Upper lobe of right lung (tissue), 1 donor: ENCODE measurements around the gene RANBP1. TPM values are rescaled to one million over a fixed set of nuclear protein-coding genes. Genes with fewer than 3 reads are reported as not detected.
A peak's percentile ranks its signal among the peaks of the same experiment; 100 is the strongest.

Experiments used
- ATAC-seq: fragments of 200-7000 bp; cut with Tn5 transposase; one replicate; pipeline ENCODE4 v1.9.1; 2020; ENCODE audit warnings: mild to moderate bottlenecking, moderate library complexity
- DNase-seq: peaks from one replicate; pipeline ENCODE4 v3.0.0-alpha.2; 2020
- H3K27ac ChIP-seq: fragments of 200-600 bp; one replicate; pipeline ENCODE4 v1.8.0; 2022
- H3K27me3 ChIP-seq: fragments of 200-600 bp; one replicate; pipeline ENCODE4 v1.8.0; 2022; ENCODE audit warnings: mild to moderate bottlenecking
- H3K36me3 ChIP-seq: fragments of 200-600 bp; one replicate; pipeline ENCODE4 v1.8.0; 2022
- H3K4me1 ChIP-seq: fragments of 200-600 bp; one replicate; pipeline ENCODE4 v1.8.0; 2022
- H3K4me3 ChIP-seq: fragments of 200-600 bp; one replicate; pipeline ENCODE4 v1.8.0; 2022; ENCODE audit warnings: mild to moderate bottlenecking
- H3K9me3 ChIP-seq: fragments of 200-600 bp; one replicate; pipeline ENCODE4 v1.8.0; 2022
- intact Hi-C: fragments of 100-400 bp; cut with DNase I; formaldehyde crosslinking; loops from one replicate; pipeline ENCODE4 v1.11.0; 2022
- total RNA-seq: library from RNA; stranded (reverse); fragmentation: NEBNext Ultra II Directional; extraction: Animal tissue kit (Norgen Biotek cat#: 25700); gene quantifications from one replicate; pipeline ENCODE4 v1.2.1, GENCODE V29; 2021
- TF ChIP-seq, protein P1 (sequence below): fragments of 200-600 bp; IDR thresholded peaks from one replicate; pipeline ENCODE4 v1.8.0; 2022; ENCODE audit warnings: antibody characterized with exemption
- donor health status: DM: no; HTN: yes; CAD: no; lungs with severe emphysema.

The RANBP1 gene
- total RNA-seq, 1 donor from 2014 or later = 53.0 TPM

DNA sequence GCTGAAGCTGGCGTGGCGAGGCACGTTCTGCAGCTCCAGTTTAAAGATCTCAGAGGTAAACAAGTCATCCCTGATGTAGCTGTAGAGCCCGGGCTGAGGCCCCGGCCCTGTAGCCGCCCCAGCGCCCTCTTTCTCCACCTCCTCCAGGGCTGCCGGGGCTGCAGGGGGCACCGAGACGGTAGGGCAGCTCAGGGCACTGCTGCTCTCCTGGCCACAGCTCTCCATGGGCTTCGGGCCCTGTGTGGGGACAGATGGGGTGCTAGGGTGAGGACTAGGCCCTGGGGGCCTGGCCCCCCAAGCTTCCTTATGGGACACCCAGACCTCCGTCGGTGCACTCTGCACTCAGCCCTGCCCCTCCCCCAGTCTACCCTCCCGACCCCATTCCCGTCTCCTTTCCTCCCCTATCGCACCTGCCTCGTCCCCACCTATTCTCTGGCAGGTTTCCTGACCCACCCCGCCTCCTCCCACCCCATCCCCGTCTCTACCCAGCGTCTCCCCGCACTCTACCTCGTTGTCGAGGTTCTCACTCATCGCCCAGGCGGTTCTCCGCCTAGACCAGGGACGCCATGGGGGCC, 559 bp downstream of the RANBP1 start:
- TF ChIP-seq, protein P1, sequence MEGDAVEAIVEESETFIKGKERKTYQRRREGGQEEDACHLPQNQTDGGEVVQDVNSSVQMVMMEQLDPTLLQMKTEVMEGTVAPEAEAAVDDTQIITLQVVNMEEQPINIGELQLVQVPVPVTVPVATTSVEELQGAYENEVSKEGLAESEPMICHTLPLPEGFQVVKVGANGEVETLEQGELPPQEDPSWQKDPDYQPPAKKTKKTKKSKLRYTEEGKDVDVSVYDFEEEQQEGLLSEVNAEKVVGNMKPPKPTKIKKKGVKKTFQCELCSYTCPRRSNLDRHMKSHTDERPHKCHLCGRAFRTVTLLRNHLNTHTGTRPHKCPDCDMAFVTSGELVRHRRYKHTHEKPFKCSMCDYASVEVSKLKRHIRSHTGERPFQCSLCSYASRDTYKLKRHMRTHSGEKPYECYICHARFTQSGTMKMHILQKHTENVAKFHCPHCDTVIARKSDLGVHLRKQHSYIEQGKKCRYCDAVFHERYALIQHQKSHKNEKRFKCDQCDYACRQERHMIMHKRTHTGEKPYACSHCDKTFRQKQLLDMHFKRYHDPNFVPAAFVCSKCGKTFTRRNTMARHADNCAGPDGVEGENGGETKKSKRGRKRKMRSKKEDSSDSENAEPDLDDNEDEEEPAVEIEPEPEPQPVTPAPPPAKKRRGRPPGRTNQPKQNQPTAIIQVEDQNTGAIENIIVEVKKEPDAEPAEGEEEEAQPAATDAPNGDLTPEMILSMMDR = no peak

DNA sequence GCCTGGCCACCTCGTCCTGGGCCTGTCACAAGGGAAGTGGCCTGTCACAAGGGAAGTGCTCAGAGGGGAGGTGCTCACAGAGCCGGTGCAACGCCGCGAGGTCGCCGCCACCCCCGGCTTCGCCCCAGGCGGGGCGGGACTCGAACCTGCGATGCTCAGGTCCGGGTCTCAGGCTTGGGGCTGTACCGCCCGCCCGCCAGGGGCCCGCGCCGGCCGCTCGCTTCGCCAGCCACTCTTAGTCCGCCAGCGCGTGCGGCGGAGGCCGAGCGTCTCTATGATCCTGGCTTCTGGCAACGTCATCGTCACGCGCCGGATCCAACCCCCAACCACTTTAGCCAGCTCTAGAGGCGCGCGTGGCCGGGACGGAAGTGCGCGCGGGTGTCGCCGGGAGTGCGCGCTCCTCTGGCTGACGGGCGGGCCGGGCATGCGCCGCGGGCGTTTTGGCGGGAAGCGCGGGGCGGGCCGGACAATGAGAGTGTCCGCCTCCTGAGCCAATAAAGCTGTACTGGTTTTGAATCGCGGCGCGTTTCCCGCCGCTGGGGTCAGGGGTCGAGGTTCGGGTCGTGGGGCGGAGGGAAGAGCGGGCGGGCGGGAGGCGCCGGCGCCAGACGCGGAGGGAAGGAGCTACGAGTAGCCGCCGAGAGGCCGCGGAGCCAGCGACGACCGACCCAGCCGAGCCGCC, 1.2 kb downstream of the RANBP1 start, which contains the start of gene TRMT2A:
TRMT2A (minus strand) TSS at position 276 of the 682 bp plus-strand sequence. CDS start 320 bp downstream, outside the sequence.
- peaks cover 64% of the 10 kb centered on the region for H3K36me3 ChIP-seq
- intact Hi-C loops = no loop called here
- peak; percentile 93 for ATAC-seq

More for the DNA sequence above, 559 bp downstream of the RANBP1 start:
- peak overlapping the region; percentile 91 for H3K27ac ChIP-seq
- DNase-seq (no peak), ATAC-seq (peak; percentile 0)
- peaks cover 25% of the 10 kb centered on the region for H3K4me1 ChIP-seq
- peak overlapping the region; percentile 91 for H3K4me3 ChIP-seq
- intact Hi-C loops = no loop called here
- peaks cover 62% of the 10 kb centered on the region for H3K36me3 ChIP-seq
- H3K9me3 ChIP-seq = no peaks in the 10 kb centered on the region
- H3K27me3 ChIP-seq = no peaks in the 10 kb centered on the region

DNA sequence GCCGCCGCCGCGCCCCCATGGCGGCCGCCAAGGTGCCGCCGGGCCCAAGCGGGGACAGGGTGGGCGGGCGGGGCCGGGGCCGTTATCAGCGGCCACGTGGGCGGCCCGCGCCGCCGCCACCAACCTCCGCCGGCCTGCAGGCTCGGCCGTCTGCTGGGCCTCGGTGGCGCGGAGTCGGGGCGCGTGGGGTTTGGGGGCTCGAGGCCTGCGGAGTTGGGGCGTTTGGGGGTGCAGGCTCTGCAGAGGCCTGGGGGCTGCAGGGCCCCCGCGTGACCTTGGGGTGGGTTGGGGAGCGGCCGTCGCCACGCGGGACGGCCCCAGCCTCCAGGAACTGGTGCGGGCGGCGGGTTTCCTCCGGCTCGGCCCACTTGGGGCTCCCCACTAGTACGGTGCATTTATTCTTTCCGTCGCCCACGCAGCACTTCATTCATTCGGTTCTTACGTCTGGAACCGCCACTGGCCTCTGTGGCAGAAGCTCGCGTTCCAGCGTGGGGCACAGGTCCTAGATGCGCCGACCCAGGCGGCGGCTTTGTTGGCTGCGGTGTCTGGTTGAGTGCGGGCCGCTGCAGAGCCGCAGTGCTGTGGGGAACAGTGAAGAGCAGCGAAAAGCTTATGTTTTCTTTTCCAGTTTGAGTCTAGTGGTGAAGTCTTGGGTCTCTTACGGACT, 1.9 kb downstream of the RANBP1 start:
- Histone ChIP-seq H3K27me3 (no peaks in the 10 kb centered on the region), H3K36me3 (peaks cover 61% of the 10 kb centered on the region), H3K4me3 (peak overlapping the region; percentile 91), H3K27ac (peak overlapping the region; percentile 60), H3K4me1 (peaks cover 25% of the 10 kb centered on the region), H3K9me3 (no peaks in the 10 kb centered on the region)
- DNase-seq = peak; percentile 76
- intact Hi-C loops = no loop called here
- TF ChIP-seq, protein P1 = no peak
- ATAC-seq = no peak

More for the DNA sequence above, 1.2 kb downstream of the RANBP1 start, which contains the start of gene TRMT2A:
- peak; percentile 99 for DNase-seq
- Histone ChIP-seq H3K9me3 (no peaks in the 10 kb centered on the region), H3K27ac (peak within 1 kb of the TSS; percentile 91), H3K4me3 (peak within 1 kb of the TSS; percentile 91), H3K4me1 (peaks cover 25% of the 10 kb centered on the region), H3K27me3 (no peaks in the 10 kb centered on the region)
- TF ChIP-seq, protein P1 = peak; percentile 31

DNA sequence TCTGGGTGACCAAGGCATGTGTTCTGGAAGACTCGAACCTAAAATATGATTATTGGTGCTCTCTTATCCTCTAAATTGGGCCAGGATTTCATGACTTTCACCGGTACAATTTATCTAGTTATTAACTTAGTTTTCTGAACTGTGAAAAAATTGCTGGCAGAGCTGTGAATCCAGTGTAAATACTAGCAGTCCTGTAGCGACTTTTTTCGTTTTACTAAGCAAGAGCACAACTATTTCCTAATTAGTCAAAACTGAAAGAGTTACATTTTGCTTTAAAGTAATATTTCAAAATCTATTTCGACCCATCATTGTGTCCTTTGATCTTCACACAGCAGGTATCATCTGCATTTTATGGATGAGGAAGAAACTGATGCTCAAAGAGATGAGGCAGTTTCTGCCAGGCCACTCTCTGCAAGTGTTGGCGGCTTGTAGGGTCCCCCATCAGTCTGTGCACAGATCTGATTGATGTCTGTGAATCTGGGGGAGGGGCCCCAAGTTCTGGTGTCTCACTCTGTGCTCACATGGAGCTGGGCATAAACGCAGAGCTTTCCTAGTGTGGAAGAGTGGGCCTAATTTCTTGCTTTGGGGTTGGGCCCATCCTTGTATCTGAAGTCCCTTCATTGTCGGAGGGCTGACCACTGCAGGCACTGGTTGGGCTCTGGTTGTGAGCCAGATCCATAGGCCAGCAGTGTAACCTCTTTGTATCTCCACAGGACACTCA, 2.6 kb downstream of the RANBP1 start:
- peak; percentile 20 for DNase-seq
- Histone ChIP-seq H3K4me3 (peak overlapping the region; percentile 91), H3K27me3 (no peaks in the 10 kb centered on the region), H3K9me3 (no peaks in the 10 kb centered on the region), H3K36me3 (peaks cover 57% of the 10 kb centered on the region), H3K4me1 (peaks cover 25% of the 10 kb centered on the region), H3K27ac (peak overlapping the region; percentile 60)
- TF ChIP-seq, protein P1 = no peak
- intact Hi-C loops = no loop called here
- no peak for ATAC-seq

DNA sequence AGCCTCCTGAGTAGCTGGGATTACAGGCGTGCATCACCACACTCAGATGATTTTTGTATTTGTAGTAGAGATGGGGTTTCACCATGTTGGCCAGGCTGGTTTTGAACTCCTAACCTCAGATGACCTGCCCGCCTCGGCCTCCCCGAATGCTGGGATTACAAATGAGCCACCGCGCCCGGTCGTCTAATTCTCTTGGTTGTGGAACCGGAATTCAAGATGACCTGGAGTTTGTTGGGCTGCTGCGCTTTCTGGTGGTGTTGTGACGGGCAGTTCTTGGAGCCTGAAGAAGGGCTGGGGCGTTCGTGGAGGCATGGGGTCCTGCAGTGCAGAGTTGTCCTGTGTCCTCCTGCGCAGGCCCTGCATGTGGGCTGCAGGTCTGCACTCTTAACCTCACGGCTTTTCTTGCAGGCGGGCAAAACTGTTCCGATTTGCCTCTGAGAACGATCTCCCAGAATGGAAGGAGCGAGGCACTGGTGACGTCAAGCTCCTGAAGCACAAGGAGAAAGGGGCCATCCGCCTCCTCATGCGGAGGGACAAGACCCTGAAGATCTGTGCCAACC, 6.0 kb downstream of the RANBP1 start:
- Histone ChIP-seq H3K4me3 (no peak overlapping the region), H3K36me3 (peaks cover 58% of the 10 kb centered on the region), H3K4me1 (peaks cover 15% of the 10 kb centered on the region), H3K9me3 (no peaks in the 10 kb centered on the region), H3K27ac (no peak overlapping the region), H3K27me3 (no peaks in the 10 kb centered on the region)
- ATAC-seq (no peak), DNase-seq (no peak)
- intact Hi-C loops = no loop called here
- TF ChIP-seq, protein P1 = no peak
